NK-92 (cell line): ENCODE data around the gene PATJ.

Source experiments
- DNase-seq: peaks from one replicate; lab custom pipeline; 2025; ENCODE audit not compliant: unreplicated experiment; lab: John Stamatoyannopoulos, UW

PATJ gene

DNA sequence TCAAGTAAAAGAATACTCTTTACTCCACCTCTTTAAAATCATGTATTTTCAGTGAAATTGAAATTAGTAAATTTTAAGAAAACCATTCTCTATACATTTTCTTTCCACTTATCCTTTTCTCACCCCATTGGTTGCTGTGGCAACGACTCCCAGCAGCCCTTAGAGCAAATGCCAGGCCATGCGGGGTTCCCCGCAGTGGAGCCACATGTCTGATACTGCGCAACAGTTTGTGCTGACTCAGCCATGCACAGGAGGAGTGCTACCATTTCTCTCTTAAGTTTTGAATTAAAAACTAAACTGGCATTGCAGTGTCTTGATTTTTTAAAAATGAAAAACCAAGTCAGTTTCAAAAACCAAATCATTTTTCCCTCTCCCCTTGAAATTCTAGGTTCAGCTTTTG is 238.3 kb downstream of the PATJ start:
- DNase-seq: no peak

DNA sequence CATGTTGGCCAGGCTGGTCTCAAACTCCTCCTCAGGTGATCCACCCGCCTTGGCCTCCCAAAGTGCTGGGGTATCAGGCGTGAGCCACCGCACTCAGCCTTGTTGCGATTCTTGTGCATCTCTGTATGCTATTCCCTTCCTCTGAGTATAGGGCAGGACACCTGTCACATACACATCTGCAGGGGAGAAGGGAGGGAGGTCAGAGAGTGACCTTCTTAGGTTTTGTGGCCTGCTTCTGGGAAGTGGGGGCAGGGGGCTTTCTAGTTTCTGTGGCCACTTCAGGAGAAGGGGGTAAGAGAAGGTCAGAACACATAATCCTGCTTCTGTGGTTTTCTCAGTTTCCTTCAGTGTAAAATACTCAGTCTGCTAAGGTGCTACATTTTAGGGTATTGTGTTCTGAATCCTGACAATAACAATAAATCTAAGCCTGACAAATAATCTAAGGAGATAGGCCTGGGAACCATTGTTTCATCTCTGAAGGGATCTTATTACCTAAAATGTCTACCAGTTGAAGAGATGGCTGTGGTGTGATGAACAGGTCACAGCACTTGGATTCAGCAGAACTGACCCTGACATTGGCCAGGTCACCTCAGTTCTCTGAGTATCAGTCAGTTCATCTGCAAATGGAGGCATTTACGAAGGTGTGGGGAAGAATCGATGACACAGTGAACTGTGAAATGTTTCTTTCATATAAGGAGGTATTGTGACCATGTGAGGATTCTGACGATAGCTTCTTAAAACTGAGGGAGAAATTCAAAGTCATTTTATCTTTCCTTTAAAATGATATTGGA is 239.8 kb downstream of the PATJ start:
- DNase-seq: no peak

DNA sequence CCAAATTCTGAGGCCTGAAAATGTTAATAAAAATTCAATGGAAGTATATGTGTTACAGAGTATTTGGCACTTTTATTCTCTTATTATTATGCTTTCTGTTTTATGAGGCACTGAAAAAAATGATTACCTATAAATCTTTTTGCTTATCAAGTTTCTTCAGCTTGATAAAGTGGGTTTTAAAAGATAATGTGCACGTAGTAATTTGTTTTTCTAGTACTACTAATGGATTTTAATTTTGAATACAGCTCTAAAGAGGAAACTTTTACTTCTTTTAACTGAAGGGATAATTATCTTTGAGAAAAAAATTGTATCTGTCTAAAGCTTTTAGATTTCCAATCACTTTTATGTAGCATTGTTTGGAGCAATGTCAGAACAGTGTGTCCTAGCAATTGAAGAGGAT is 241.0 kb downstream of the PATJ start:
- no peak for DNase-seq

DNA sequence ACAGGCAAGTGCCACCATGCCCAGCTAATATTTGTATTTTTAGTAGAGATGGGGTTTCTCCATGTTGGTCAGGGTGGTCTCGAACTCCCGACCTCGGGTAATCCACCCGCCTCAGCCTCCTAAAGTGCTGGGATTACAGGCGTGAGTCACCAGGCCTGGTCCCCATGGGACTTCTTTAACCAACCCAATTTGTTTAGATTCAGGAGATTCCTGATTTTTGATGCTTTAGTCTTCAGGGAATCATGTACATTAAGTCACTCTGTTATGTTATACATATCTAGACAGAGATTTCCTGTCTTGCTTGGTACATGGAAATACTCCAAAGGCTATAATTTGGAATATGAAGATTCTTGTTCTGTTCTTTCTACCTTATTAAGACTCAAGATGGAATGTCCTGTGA is 250.0 kb downstream of the PATJ start:
- DNase-seq: no peak

DNA sequence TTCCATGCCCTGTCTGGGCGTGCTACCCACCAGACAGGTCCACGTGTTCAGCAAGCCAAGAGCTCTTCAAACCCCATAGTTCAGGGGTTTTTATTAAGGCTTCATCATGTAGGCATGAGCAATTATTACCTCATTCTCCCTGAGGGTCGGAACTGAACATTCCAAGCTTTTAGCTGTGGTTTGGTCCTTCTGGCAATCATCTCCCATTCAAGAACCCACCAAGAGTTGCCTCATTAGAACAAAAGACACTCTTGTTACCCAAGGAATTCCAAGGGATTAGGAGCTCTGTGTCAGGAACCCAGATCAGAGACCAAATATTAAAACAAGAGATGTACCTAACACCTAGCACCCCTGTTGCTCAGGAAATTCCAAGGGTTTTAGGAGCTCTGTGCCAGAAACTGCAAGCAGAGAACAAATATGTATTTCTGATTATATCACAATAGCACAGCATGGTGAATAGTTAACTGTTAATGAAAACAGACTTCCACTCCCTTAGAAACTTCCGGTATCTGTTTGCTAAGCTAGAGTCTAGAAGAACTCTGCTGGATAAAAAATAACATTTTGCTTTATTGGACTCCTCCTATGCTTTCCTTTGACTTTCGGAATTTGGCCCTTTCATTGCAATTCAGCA is 251.2 kb downstream of the PATJ start:
- no peak for DNase-seq

DNA sequence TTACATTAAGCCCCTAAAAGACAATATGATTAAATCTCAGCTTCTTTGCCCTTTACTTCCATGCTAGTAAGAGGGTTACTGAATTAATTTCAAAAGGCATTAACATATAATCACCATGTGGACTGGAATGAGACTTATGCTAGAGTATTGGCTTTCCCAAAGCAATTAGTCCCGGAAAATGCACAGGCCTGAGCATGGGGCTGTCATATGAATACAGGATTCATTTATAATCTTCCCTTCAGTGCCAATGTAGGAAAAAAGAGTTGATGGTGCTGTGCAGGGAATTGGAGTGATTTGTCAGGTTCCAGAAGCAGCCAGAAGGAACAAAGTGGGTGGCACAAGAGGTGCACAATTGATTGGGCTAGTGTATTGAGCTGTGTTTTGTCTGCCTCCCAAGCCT is 253.4 kb downstream of the PATJ start:
- DNase-seq: no peak

DNA sequence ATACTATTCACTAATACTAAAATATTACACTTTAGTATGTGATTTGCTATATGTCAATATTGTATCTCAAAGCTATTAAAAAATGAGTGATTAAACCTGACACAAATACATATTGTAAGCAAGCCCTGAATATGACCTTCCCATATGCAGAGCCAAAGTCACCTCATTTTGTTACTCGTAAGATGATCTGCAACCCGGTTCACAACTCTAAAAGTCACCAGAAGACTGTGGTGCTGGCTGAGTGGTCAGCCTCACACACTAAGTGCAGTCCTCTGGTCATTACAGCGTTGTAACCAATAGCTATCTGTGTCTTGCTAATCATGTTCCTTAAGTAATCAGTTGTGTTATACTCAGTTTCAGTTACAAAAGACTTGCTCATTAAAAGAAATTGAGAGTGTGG is 254.8 kb downstream of the PATJ start:
- no peak for DNase-seq

GRCh38 chr1:62003777-62004176 is 261.5 kb downstream of the PATJ start:
- DNase-seq: no peak

DNA sequence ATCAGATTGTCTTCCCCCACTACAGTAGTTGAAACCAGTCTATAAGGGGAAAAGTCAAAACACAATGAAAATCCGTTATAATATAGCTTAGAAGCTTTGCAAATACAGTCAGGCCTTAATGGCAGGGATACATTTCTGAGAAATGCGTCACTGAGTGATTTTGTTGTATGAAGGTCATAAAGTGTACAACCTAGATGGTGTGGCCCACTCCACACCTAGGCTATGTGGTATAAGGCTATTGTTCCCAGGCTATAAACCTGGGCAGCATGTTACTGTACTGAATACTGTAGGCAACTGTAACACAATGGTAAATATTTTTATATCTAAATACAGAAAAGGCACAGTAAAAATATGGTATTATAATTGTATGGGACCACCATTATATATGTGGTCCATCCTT is 264.4 kb downstream of the PATJ start:
- DNase-seq: no peak

GRCh38 chr1:62011006-62011405 is 268.7 kb downstream of the PATJ start:
- no peak for DNase-seq

GRCh38 chr1:62012095-62012494 is 269.8 kb downstream of the PATJ start:
- DNase-seq: no peak

DNA sequence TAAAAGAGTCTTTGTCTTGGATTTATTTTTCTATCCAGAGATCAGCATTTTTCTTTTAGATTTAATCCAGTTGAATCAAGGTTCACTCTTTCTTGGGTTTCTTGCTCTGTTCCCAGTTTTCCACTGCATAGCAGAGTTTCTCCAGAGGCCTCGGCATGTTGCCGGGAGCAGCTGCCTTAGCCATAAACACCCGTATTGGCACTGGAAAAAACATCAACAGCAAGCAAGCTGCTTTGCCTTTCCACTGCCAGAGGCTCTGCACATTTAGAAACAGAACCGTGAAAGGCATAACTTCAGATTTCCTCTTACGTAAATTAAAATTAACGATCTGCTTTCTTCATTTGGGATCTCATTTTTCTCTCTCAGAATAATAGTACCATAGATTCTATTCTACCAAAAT is 270.6 kb downstream of the PATJ start:
- no peak for DNase-seq

DNA sequence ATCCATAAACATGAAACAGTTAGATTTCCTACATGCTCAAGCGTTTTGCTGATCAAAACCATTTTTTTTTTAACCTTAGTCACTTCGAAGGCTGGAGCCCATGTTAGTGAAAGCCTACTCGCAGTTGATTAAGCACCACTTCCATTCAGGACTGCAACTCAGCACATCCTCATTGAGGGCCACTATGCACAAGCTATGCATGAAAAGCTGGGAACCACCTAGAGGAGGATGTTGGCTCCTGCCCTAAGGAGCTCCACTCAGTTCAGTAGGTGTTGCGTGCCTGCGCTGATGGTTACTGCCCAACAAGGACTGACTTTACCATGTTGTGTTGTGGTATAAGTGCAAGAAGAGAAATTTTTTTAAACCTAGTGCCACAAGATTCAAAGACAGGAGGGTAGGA is 271.0 kb downstream of the PATJ start:
- DNase-seq: no peak

DNA sequence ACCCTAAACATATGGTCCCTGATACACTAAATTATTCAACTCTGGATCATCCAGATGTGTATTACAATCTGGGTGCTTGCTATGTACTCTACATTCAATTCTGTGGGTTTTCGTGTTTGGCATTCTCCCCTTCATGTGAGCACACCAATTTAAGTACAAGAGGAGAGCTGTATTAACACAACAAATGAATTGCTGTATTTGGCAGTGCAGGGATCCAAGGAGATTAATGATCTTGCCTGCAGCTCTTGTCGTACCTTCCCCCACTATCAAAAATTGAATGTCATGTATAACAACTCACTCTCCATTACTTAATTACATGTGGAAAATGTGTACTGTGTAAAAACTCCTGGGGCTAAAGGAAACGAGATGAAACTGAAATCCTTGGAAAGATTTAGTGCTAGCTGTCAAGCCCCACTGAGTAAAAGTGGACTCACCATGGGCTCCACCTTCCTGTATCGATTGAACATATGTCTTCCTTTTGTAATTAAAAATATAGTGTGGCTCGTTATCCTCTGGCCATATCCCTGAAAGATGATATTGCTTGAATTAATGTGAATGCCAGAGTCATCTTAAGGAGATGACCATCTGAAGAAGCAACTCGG is 280.2 kb downstream of the PATJ start:
- DNase-seq: no peak

- DNase-seq: no peak
Measured at GRCh38 chr1:62024690-62025089, 282.4 kb downstream of the PATJ start.

DNA sequence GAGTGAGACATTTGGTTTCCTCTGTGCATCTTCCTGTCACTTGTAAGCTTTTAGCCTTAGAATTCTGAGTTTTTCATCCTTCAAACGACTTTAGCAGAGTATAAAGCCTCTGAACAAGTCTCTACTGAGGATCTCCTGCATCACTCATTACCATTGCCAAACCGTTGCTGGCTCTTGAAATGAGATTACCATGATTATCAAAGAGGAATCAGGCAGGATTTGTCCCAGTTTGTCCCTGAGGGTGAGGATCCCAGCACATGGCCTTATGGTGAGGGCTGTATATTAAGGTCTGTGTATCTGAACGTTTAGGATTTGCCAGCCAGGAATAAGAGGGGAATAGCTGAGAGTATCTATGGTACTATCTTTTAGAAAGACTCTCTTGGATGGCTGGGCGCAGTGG is 282.9 kb downstream of the PATJ start:
- no peak for DNase-seq

GRCh38 chr1:62025892-62026291 is 283.6 kb downstream of the PATJ start:
- DNase-seq: no peak

DNA sequence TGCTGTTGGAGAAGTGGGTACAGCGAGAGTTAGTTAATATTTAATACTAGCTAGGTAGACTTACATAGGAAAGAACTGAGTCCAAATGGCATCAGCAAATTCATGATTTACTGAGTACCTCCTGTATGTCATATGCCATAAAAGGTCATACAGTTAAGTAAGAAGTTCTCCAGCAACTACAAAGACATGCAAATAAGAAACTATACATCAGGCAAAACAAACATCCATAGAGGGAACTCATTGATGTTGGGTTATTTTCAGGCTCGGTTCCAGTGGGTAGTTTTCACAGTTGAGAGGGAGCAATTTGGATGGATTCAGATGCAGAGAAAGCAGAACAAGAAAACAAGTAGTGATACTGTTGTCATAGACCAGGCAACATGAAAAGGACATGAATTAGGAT is 287.4 kb downstream of the PATJ start:
- DNase-seq: no peak

DNA sequence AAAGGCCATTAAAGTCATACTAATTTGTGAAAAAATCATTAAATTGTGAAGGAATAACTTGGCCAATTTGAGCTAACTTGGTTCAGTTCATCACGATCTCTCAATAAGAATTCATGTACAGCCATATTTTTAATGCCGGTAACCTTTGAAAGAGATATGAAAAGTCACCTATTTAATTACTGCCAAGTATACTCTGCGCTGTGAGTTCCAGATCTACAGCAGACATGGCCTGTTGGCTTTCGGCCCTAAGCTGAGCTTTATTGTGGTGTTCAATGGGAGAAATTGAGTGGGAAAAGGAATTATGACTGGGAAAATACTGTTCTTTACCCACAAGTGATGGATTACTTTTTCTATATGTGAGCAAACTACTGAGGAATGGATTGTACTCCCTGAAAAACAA is 292.5 kb downstream of the PATJ start:
- no peak for DNase-seq

GRCh38 chr1:62037274-62037673 is 295.0 kb downstream of the PATJ start:
- DNase-seq: no peak

- DNase-seq: no peak
Measured at GRCh38 chr1:62038594-62039284, 296.5 kb downstream of the PATJ start.

DNA sequence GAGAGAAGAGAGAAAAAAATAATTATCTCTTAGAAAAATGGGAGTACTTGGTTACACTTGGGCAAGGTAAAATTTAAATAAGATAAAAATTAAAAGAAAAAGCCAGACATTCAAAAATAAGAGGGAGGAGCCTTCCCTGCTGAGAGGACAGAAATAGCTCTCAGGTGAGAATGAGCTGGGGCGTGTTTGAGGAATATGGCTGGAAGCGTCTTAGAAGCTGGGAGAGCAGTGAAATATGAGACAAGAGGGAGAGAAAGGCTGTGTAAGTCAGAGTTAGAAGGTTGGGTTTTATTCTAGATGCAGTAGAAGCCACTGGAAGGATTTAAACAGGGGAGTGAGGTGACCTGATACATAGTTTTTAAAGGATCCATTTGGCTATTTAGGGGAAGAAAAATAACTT is 298.2 kb downstream of the PATJ start:
- DNase-seq: no peak
